KBM-7 (cell line): ENCODE results near the gene HLA-B.

Source experiments
- DNase-seq: peaks from one replicate; pipeline ENCODE4 v3.0.0-alpha.2; 2015
- in situ Hi-C: fragments of 300-500 bp; cut with MboI; formaldehyde crosslinking; loops from 2 replicates; pipeline ENCODE4 v1.14.3; 2020; ENCODE audit warnings: low sequenced_read_pairs, low pct_unique_long_range_greater_than_20kb, mixed read lengths

Gene HLA-B

DNA sequence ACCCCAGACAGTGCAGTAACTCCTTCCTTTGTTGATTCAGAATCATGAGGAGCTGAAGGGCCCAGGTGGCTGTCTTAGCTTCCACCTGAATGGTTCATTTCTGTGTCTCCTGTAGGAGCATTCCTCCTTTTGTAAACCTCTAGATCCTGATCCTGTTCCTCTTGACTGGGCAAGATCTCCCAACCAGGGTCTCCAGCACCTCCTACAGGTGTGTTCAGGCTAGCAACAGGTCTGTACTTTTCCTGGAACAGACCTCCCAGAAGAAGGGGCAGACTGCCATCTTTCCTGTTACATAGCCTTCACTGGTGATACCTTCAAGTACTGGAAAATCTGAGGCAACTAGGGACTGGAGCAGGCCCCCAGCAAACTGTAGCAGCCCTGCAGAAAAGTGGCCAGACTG, 35.2 kb downstream of the HLA-B start:
- DNase-seq, result no peak
- in situ Hi-C loops, result no loop called here

DNA sequence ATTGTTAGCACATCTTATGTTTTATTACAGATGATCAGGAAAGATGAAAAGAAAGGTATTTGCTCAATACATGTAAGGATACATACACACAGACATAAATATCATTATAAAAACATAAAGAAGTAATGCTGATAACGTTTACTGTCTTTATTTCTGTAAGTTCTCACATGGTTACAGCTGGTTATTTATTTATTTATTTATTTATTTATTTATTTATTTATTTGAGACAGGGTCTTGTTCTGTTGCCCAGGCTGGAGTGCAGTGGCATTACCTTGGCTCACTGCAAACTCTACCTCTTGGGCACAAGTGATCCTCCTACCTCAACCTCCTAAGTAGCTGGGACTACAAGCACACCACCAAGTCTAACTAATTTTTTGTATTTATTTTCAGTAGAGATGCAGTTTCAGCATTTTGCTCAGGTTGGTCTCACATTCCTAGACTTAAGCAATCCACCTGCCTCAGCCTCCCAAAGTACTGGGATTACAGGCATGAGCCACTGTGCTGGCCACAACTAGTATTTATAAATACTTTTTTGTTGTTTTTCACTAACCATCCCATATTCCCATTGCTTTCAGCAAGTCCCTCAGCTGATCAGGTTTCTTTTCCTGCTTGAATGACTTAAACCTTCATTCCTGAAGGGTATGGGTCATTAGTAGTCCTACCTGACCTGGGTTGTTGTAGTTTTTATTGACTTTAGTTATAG, 35.8 kb downstream of the HLA-B start:
- in situ Hi-C loops, result no loop called here
- no peak for DNase-seq

GRCh38 chr6:31317036-31317435, 39.9 kb downstream of the HLA-B start:
- in situ Hi-C loops, result no loop called here
- no peak for DNase-seq

DNA sequence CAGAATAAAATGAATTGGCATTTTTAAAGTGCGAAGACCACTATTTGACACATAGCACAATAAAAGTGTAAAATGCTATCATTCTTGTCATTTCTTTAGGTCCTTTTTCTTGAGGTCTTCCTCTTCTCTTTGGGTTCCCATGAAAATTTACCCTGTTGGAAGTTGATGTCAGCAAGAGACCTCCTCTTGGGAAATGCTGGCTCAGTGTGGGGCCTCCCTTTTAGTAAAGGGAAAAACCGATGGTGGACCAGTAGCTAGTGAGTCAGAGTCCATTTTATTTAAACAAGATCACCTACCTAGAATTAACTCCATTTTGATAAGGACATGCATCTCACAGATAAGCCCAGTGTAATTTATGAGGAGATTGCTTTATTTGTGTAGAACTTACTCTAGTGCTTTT, 47.3 kb downstream of the HLA-B start:
- no peak for DNase-seq
- in situ Hi-C loops, result no loop called here

- in situ Hi-C loops, result no loop called here
Observed at GRCh38 chr6:31308845-31309175, 48.2 kb downstream of the HLA-B start.

DNA sequence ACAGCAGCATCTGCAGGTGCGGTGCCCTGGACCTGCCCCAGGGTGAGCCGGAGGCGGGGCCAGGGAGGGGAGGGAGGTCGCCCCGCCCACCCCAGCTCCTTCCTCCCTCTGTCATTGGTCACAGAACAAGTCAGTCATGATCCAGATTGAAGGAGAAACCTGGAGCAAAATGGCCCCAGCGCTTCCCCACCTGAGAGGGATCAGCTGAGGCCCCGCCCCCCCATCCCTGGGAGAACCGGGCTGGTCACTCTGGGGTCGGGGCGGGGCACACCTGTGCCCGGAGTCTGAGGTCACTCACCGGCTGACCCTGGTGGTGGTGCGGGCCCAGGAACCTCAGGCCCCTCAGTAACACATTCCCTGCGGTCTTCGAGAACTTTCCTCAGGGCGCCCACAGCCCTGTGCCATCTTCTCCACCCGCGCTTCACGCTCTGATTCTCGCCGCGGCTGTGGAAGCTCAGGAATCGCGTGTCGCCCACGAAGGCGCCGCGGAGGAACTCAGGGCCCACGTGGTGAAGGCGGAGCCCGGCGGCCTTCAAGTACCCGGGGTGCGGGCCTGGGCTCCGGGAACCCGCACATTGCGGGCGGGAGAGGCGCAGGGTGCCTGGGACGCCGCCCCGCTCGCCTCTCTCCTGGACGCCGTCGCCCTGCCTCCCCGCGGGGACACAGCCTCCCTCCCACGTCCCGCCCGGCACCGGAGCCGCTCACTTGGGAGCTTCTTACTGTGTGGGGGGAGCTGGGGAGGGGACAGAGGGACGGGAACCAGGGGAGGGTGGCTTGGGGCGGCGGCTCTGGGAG, 48.7 kb downstream of the HLA-B start:
- in situ Hi-C loops, result no loop called here
- DNase-seq, result no peak

More at GRCh38 chr6:31308845-31309175, 48.2 kb downstream of the HLA-B start:
- DNase-seq, result no peak

DNA sequence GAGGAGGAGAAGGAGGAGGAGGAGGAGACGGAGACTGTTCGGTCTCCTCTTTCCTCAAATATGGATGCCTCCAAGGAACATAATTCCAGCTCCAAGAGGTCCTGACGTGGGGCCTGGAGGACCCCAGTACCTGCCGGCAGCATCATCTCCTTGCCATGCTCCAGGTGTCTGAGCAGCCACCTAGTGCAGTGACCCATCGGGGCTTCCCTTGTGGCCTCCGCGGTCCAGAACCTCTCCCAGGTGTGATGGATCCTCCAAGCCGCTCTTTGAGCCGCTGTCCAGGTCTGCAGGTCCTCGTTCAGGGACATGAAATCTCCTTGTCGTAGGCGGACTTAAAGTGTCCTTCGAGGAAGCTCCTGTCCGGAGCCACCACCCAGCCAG, 49.3 kb downstream of the HLA-B start:
- in situ Hi-C loops, result no loop called here

GRCh38 chr6:31305703-31306219, 51.2 kb downstream of the HLA-B start:
- no peak for DNase-seq
- in situ Hi-C loops, result no loop called here

More for the DNA sequence above, 49.3 kb downstream of the HLA-B start:
- DNase-seq, result no peak

DNA sequence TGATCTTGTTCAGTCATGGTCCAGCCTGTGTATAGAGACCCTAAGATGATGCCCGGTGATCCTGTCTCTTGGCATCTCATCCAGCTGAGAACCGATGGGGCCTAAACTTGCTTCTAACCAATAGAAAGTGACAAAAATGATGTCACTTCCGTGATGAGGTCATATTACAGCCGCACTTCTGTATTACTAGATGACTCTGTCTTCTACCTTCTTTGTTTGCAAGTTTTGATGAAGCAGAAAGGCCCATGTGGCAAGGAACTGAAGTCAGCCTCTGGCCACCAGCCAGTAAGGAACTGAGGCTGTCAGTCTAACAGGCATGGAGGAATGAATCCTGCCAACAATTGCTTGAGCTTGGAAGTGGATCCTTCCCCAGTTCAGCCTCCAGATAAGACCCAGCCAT, 52.3 kb downstream of the HLA-B start:
- in situ Hi-C loops, result no loop called here
- DNase-seq, result no peak
